CD4-positive, alpha-beta T cell (primary cell): ENCODE data around the gene REG1B. TPM values are rescaled to one million over a fixed set of nuclear protein-coding genes. Genes with fewer than 3 reads are reported as not detected.
"Not testable (repeated sequence)": the region's sequence is repeated elsewhere in the genome, so short reads cannot be mapped to it uniquely, and the experiment has no call there.

Experiments
- ATAC-seq: fragments of 200-7000 bp; cut with Tn5 transposase; one replicate; pipeline ENCODE4 v1.10.0; 2022; ENCODE audit warnings: mild to moderate bottlenecking; ENCODE audit not compliant: poor library complexity
- CTCF ChIA-PET: fragments of 350-600 bp; sonication (Branson Sonifier 250); formaldehyde crosslinking; loops from one replicate; lab custom pipeline; 2021; ENCODE audit warnings: antibody characterized with exemption, inconsistent platforms; lab: Charles Lee
- POLR2A ChIA-PET: fragments of 350-600 bp; sonication (Branson Sonifier 250); formaldehyde crosslinking; loops from one replicate; lab custom pipeline; 2021; ENCODE audit warnings: antibody characterized with exemption, inconsistent platforms; lab: Charles Lee
- DNase-seq, 14 experiments: peaks; one replicate each; pipeline ENCODE4 v3.0.0-alpha.2; 2013 to 2020; ENCODE audit warnings: mixed read lengths in 2 of 14
- H3K27ac ChIP-seq, 2 donors: one replicate each; pipeline versions ENCODE4 v1.5.1 to v1.7.0; 2013; ENCODE audit warnings: low read length in 2 of 2, low read depth in 1 of 2, mild to moderate bottlenecking in 1 of 2
- H3K27me3 ChIP-seq, 2 experiments: 1 replicate in 1 of 2; 2 replicates in 1 of 2; pipeline versions ENCODE4 v1.6.1 to v1.7.0; 2013; ENCODE audit warnings: low read length in 2 of 2, control low read depth in 1 of 2, mild to moderate bottlenecking in 1 of 2, moderate library complexity in 1 of 2; ENCODE audit not compliant: insufficient read depth in 2 of 2, control insufficient read depth in 1 of 2
- H3K36me3 ChIP-seq: one replicate; pipeline ENCODE4 v1.6.1; 2013; ENCODE audit warnings: low read length, control low read depth; ENCODE audit not compliant: insufficient read depth
- H3K4me1 ChIP-seq: one replicate; pipeline ENCODE4 v1.6.1; 2013; ENCODE audit warnings: low read length, control low read depth; ENCODE audit not compliant: insufficient read depth
- H3K4me3 ChIP-seq: one replicate; pipeline ENCODE4 v1.5.1; 2013; ENCODE audit warnings: mild to moderate bottlenecking, low read length, moderate library complexity
- H3K9me3 ChIP-seq, 2 experiments: 1 replicate in 1 of 2; 2 replicates in 1 of 2; pipeline versions ENCODE4 v1.6.1 to v1.7.0; 2013; ENCODE audit warnings: low read length in 2 of 2, mild to moderate bottlenecking in 2 of 2, control low read depth in 1 of 2, moderate library complexity in 1 of 2; ENCODE audit not compliant: control insufficient read depth in 1 of 2, insufficient read depth in 1 of 2
- H3K27ac Mint-ChIP-seq: one replicate; pipeline ENCODE4 v1.8.0; 2020; ENCODE audit warnings: mixed read lengths
- H3K27me3 Mint-ChIP-seq: one replicate; pipeline ENCODE4 v1.8.0; 2021; ENCODE audit warnings: mixed read lengths
- H3K36me3 Mint-ChIP-seq: one replicate; pipeline ENCODE4 v1.8.0; 2021; ENCODE audit warnings: low read depth, mixed read lengths
- H3K4me1 Mint-ChIP-seq: one replicate; pipeline ENCODE4 v1.8.0; 2021; ENCODE audit warnings: low read depth, mixed read lengths
- H3K4me3 Mint-ChIP-seq: one replicate; pipeline ENCODE4 v1.8.0; 2020; ENCODE audit warnings: mild to moderate bottlenecking, mixed read lengths
- H3K9me3 Mint-ChIP-seq: one replicate; pipeline ENCODE4 v1.8.0; 2020; ENCODE audit warnings: mixed read lengths
- intact Hi-C, 2 experiments: fragments of 100-400 bp; cut with DNase I in 1 of 2; cut with micrococcal nuclease in 1 of 2; formaldehyde crosslinking; loops; one replicate each; pipeline versions ENCODE4 v1.15.1 to v1.9.0; 2023 to 2025; cut with DNase I, micrococcal nuclease
- total RNA-seq, 174 experiments: library from RNA in 2 of 174; stranded (reverse) in 2 of 174; gene quantifications; one replicate each; pipeline ENCODE4 v1.2.3 and lab custom pipeline; 2021 to 2026
- TF ChIP-seq, protein P1 (sequence below): fragments of 200-600 bp; IDR thresholded peaks from one replicate; pipeline ENCODE4 v1.8.0; 2022; ENCODE audit warnings: antibody characterized with exemption, mild to moderate bottlenecking

REG1B gene
- total RNA-seq, 2 experiments from 2014 or later, result not detected

DNA sequence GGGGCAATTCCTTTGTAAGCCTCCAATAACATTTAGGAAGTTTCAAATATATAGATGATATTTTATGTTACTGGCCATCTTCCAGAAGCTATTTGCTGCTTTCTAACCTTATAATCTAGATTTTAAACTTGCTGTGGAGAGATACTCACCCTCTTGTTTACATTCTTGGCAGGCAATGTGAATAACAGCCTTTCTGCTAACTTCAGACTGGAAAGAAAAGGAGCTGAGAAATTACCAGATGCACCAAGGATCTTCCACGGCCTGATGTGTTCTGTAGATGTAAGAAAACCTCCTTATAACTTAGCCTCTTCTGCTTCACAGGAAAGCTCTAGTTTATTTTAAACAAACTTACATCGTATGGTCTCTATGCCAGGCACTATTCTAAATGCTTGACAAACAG lies 16.7 kb downstream of the REG1B start:
- POLR2A ChIA-PET, result no interaction called here
- Mint-ChIP-seq H3K27ac (no peak overlapping the region), H3K9me3 (peaks cover 4% of the 10 kb centered on the region), H3K36me3 (no peaks in the 10 kb centered on the region), H3K4me1 (no peaks in the 10 kb centered on the region), H3K27me3 (no peaks in the 10 kb centered on the region), H3K4me3 (no peak overlapping the region)
- Histone ChIP-seq H3K27ac (no peak overlapping the region), H3K4me1 (no peaks in the 10 kb centered on the region), H3K27me3 (no peaks in the 10 kb centered on the region), H3K36me3 (no peaks in the 10 kb centered on the region), H3K4me3 (no peak overlapping the region), H3K9me3 (peaks cover 0 to 9% of the 10 kb centered on the region in 2 experiments)
- CTCF ChIA-PET, result no interaction called here
- intact Hi-C loops, result no loop called here
- TF ChIP-seq, protein P1, sequence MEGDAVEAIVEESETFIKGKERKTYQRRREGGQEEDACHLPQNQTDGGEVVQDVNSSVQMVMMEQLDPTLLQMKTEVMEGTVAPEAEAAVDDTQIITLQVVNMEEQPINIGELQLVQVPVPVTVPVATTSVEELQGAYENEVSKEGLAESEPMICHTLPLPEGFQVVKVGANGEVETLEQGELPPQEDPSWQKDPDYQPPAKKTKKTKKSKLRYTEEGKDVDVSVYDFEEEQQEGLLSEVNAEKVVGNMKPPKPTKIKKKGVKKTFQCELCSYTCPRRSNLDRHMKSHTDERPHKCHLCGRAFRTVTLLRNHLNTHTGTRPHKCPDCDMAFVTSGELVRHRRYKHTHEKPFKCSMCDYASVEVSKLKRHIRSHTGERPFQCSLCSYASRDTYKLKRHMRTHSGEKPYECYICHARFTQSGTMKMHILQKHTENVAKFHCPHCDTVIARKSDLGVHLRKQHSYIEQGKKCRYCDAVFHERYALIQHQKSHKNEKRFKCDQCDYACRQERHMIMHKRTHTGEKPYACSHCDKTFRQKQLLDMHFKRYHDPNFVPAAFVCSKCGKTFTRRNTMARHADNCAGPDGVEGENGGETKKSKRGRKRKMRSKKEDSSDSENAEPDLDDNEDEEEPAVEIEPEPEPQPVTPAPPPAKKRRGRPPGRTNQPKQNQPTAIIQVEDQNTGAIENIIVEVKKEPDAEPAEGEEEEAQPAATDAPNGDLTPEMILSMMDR, result no peak
- DNase-seq (no peak), ATAC-seq (no peak)

DNA sequence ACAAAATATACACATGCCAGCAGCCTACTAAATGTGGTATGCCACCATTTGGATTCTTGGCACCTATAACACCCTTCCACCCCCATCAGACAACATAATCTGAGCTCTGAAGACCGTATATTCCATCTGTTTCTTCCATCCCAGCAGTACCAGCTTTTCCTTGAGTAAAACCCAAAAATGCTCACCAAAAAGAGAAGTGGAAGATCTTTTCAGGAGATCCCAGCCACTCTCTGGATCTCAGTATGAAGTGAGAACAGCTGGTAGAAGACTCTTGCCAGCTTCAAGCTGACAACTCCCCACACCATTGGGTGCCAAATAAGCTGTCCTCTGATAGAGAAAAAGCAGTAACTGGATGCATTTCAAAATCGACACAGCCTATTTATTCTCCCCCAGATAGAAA lies 22.6 kb downstream of the REG1B start:
- intact Hi-C loops, result no loop called here
- no peaks in the 10 kb centered on the region for H3K27me3 ChIP-seq
- H3K36me3 Mint-ChIP-seq, result no peaks in the 10 kb centered on the region
- ATAC-seq (no peak), DNase-seq (no peak)
- peaks cover 0 to under 1% of the 10 kb centered on the region in 2 experiments for H3K9me3 ChIP-seq
- ChIA-PET POLR2A (no interaction called here), CTCF (no interaction called here)
- H3K4me1 Mint-ChIP-seq, result no peaks in the 10 kb centered on the region
- H3K4me1 ChIP-seq, result no peaks in the 10 kb centered on the region
- TF ChIP-seq, protein P1, result no peak
- no peak overlapping the region for H3K4me3 Mint-ChIP-seq
- H3K9me3 Mint-ChIP-seq, result peaks cover 8% of the 10 kb centered on the region
- no peak overlapping the region for H3K4me3 ChIP-seq
- H3K27ac Mint-ChIP-seq, result no peak overlapping the region
- no peak overlapping the region for H3K27ac ChIP-seq
- H3K27me3 Mint-ChIP-seq, result no peaks in the 10 kb centered on the region
- H3K36me3 ChIP-seq, result no peaks in the 10 kb centered on the region

DNA sequence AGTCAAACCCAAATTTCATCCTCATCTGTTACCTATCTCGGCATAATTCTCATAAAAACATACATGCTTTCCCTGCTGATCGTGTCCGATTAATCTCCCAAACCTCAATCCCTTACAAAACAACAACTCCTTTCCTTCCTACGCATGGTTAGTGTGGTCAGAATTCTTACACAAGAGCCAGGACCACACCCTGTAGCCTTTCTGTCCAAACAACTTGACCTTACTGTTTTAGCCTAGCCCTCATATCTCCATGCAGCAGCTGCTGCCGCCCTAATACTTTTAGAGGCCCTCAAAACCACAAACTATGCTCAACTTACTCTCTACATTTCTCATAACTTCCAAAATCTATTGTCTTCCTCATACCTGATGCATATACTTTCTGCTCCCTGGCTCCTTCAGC lies 33.0 kb downstream of the REG1B start:
- H3K36me3 ChIP-seq, H3K4me3 ChIP-seq, H3K27me3 Mint-ChIP-seq, POLR2A ChIA-PET, intact Hi-C loops, ATAC-seq, DNase-seq, H3K9me3 Mint-ChIP-seq, H3K4me1 ChIP-seq, H3K27me3 ChIP-seq, H3K36me3 Mint-ChIP-seq, H3K27ac ChIP-seq, H3K27ac Mint-ChIP-seq, CTCF ChIA-PET, H3K4me3 Mint-ChIP-seq, H3K4me1 Mint-ChIP-seq, H3K9me3 ChIP-seq: not testable (repeated sequence)

DNA sequence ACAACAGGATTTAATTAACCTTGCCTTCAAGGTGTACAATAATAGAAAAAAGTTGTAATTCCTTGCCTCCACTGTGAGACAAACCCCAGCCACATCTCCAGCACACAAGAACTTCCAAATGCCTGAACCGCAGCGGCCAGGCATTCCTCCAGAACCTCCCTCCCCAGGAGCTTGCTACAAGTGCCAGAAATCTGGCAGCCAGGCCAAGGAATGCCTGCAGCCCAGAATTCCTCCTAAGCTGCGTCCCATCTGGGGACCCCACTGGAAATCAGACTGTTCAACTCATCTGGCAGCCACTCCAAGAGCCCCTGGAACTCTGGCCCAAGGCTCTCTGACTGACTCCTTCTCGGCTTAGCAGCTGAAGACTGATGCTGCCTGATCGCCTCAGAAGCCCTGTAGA lies 34.3 kb downstream of the REG1B start:
- intact Hi-C loops, H3K27me3 Mint-ChIP-seq, H3K4me3 ChIP-seq: not testable (repeated sequence)

More for the DNA sequence above, 34.3 kb downstream of the REG1B start:
- H3K36me3 Mint-ChIP-seq, ATAC-seq, H3K27ac ChIP-seq, POLR2A ChIA-PET, H3K4me1 Mint-ChIP-seq, H3K9me3 Mint-ChIP-seq, H3K36me3 ChIP-seq, CTCF ChIA-PET, H3K4me1 ChIP-seq, H3K9me3 ChIP-seq, H3K27ac Mint-ChIP-seq, DNase-seq, H3K27me3 ChIP-seq, H3K4me3 Mint-ChIP-seq: not testable (repeated sequence)
